ENCODE measurements around the gene SLC25A38.

DNA sequence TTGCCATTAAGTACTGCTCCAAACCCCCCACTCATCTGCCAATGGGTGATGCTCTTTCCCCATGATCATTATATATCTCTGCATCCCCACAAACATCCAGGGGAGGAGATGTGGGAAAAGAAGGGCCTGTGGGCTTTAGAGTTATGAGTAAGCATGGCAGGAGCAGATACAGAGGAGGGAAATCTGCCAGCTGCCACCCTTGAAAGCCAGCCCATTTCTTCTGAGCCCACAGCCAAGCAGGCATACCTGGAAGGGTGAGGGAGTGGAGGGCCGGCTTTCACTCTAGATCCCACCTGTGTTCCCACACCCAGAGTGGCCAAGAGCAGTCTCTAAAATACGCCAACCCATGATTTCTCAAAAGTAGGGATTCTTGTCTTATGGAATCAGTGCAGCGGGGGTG lies 1.7 kb upstream of the SLC25A38 start:
- TF ChIP-seq TCF7L2 (IDR thresholded peaks at IDR 0.05; ENCODE audit: borderline replicate concordance, extremely low read depth, insufficient read depth, insufficient read length), result no peak
- TF ChIP-seq POLR2AphosphoS5 (IDR thresholded peaks at IDR 0.05; ENCODE audit: low read depth, low read length), result no peak
- no peak for TF ChIP-seq CTCF (IDR thresholded peaks at IDR 0.05 in 2 of 3, conservative IDR thresholded peaks at IDR 0.05 in 1 of 3; ENCODE audit: borderline replicate concordance in 1 of 3, insufficient read depth in 1 of 3, low read depth in 2 of 3, low read length in 2 of 3)
- TF ChIP-seq, protein P1, sequence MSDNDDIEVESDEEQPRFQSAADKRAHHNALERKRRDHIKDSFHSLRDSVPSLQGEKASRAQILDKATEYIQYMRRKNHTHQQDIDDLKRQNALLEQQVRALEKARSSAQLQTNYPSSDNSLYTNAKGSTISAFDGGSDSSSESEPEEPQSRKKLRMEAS (IDR thresholded peaks at IDR 0.05), result no peak

Measured in HCT116 (cell line).